Kidney glomerular epithelial cell (primary cell): ENCODE results near the gene POLR2J3.
"Not testable (repeated sequence)": the region's sequence is repeated elsewhere in the genome, so short reads cannot be mapped to it uniquely, and the experiment has no call there.

ENCODE experiments used
- DNase-seq: peaks from one replicate; lab custom pipeline; 2025; lab: John Stamatoyannopoulos, UW

POLR2J3 gene

GRCh38 chr7:102572261-102573239 lies at the start of gene POLR2J3:
TSS of gene POLR2J3 (minus strand) at chr7:102572583. CDS start at chr7:102572521, 62 bp downstream.
- DNase-seq = not testable (repeated sequence)

- DNase-seq = not testable (repeated sequence)
Observed at GRCh38 chr7:102618122-102618521, 45.7 kb upstream of the POLR2J3 start.

GRCh38 chr7:102616507-102617125 lies 44.2 kb upstream of the POLR2J3 start, which contains the start of gene RASA4:
TSS of gene RASA4 (minus strand) at chr7:102616756. CDS start at chr7:102616689, 67 bp downstream.
- not testable (repeated sequence) for DNase-seq

- DNase-seq = not testable (repeated sequence)
Observed at GRCh38 chr7:102615930-102616329, 43.5 kb upstream of the POLR2J3 start.

- DNase-seq = not testable (repeated sequence)
Observed at GRCh38 chr7:102614873-102615272, 42.5 kb upstream of the POLR2J3 start.

- not testable (repeated sequence) for DNase-seq
Observed at GRCh38 chr7:102614346-102614697, 41.9 kb upstream of the POLR2J3 start.

- not testable (repeated sequence) for DNase-seq
Observed at GRCh38 chr7:102613575-102614345, 41.4 kb upstream of the POLR2J3 start.

GRCh38 chr7:102611675-102612325 lies 39.4 kb upstream of the POLR2J3 start:
- not testable (repeated sequence) for DNase-seq

GRCh38 chr7:102611013-102611674 lies 38.8 kb upstream of the POLR2J3 start:
- DNase-seq = not testable (repeated sequence)

GRCh38 chr7:102610441-102610840 lies 38.1 kb upstream of the POLR2J3 start:
- not testable (repeated sequence) for DNase-seq

- not testable (repeated sequence) for DNase-seq
Observed at GRCh38 chr7:102609734-102610133, 37.4 kb upstream of the POLR2J3 start.

GRCh38 chr7:102606848-102607247 lies 34.5 kb upstream of the POLR2J3 start:
- not testable (repeated sequence) for DNase-seq

- not testable (repeated sequence) for DNase-seq
Observed at GRCh38 chr7:102604431-102605145, 32.2 kb upstream of the POLR2J3 start.

GRCh38 chr7:102602317-102602716 lies 29.9 kb upstream of the POLR2J3 start:
- not testable (repeated sequence) for DNase-seq

GRCh38 chr7:102599699-102600098 lies 27.3 kb upstream of the POLR2J3 start:
- not testable (repeated sequence) for DNase-seq

- not testable (repeated sequence) for DNase-seq
Observed at GRCh38 chr7:102596036-102596435, 23.7 kb upstream of the POLR2J3 start.

- not testable (repeated sequence) for DNase-seq
Observed at GRCh38 chr7:102593637-102594334, 21.4 kb upstream of the POLR2J3 start.

GRCh38 chr7:102592477-102593019 lies 20.2 kb upstream of the POLR2J3 start:
- DNase-seq = not testable (repeated sequence)

- DNase-seq = not testable (repeated sequence)
Observed at GRCh38 chr7:102589857-102590256, 17.5 kb upstream of the POLR2J3 start.
